ENCODE results near the gene PPM1F.

PPM1F gene

DNA sequence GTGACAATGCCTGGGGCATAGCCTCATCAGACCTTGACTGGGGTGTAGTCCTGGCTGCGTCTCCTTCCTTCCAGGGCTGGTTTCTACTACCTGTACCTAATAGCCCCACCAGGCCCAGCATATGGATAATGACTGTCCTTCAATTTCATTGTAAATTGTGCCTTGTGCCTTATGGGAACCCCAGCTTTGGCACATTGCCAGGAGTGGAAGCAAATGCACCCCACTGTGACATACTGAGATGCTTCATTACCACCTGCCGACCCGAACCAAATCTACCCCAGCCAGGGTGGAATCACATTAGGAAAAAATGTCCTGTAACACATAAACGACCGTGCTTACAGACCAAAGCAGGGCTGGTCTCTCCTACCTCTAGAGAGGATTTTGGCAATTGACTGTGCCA lies 22.6 kb upstream of the PPM1F start:
- DNase-seq: no peak

DNA sequence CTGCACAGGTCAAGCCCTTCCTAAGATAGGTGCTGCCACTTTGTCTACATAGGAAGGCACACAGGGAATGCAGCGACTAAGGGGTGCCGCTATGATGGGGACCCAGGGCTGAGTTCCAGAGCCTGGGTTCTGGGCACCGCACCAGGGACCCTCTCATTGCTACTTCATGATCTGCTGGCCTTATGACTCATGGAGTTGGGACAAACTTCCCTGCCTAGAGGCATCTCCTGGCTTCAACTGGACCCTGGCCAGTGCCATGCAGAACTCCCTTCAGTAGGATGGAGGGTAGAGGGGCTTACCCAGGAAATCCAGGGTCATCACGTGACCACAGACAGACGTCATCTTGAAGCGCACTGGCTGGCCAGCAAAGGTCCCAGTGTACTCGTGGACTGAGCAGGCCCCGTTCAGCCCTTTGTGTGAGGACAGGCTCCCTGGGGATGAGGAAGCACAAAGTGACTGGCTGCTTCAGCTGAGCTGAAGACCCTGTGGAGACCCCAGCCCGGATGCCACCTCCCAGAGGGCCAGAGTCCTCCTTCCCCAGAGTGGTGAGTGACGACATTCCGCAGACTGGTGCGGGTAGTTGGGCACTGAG lies 21.5 kb upstream of the PPM1F start:
- no peak for DNase-seq

DNA sequence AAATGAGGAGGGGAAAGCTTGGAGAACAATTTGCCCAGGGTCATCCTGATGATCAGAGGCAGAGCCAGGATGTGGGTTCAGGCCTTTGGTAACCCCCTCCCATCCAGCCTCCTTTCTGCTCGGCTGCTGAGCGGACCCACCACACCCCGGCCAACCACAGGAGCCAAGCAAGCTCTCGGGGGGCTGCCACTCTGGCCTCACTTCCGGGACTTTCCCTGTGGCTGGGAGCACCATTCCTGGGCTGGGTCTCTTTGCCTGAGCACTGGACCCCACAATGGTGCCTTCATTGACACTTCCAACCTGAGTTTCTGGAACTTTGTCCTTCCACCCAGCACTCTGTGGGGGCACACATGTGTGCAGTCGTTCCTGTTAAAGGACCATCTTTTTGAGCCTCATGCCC lies 20.2 kb upstream of the PPM1F start:
- DNase-seq: no peak

DNA sequence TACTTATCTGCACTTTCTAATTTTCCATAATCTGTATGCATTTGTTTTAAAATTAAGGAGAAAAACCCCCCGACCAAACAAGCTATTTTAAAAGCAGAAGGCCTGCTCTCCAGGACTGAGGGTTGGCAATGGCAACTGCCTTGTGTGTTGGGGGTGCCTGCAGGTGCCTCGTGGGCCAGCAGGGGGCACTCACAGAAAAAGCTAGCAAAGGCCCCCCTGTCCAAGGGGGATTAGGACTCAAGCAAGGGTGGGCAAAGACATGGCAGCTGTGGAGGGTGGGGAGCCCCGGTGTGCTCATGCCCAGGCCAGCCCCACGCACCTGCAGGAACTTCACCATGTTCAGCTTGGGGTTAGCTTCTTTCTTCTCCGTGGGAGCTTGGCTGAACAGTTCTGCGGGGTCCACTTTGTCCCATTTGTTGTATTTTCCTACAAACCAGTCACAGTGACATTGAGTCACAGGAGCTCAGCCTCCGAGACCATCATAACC lies 19.7 kb upstream of the PPM1F start:
- peak; percentile 41 for DNase-seq

DNA sequence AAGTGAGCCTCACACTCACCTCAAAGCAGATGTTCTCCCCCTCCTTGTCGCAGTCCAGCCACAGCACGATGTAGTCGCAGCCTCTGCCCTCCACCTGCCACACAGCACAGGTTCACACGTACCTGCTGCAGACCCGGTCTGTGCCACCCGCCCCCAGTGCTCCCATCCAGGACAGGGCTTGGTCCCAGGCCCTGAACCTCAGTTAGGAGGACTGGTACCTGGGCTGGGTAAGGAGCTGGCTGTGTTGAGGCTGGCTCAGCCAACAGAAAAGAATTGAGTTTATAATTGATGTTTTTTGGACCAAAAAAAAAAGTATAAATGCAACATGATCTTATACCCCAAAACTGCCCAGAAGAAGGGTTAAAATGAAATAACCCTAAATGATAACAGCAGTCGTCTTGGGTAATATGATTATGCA lies 19.2 kb upstream of the PPM1F start:
- no peak for DNase-seq

DNA sequence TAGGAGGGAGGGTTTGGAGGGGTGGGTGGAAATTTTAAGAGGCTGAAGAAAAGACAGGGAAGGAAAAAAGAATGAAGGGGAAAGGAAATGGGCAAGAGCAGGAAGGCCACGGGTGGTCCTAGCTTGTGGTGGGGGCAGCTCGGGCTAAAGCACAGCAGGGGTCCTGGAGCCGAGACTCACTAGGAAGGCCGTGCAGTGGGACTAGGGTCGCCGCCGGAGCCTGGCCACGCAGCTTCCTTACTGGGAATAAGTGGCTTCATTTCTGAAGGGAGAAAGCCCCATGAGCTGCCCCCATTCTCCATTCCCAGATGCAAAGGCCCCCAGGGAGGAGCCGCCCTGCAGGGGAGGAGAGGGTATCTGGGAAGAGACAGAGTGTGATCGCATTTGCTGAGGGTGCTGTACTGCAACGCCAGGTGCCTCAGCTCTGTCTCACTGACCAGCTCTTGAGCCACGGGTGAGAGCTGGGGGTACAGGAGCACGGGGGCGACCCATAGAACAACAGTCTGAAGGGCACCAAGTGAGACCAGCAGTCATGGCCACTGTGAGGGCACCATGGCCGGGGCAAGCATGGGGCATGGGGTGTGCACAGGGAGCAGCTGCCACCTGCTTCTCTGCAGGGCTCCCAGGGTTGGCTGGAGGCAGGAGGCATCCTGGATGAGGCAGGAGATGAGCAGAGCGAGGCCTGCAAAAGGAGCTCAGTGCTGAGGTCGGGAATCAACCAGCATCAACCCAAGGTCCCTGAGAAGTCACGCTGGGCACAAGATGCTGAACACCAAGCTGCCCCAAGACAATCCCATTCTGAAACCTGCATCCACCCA lies 18.4 kb upstream of the PPM1F start:
- DNase-seq: no peak

DNA sequence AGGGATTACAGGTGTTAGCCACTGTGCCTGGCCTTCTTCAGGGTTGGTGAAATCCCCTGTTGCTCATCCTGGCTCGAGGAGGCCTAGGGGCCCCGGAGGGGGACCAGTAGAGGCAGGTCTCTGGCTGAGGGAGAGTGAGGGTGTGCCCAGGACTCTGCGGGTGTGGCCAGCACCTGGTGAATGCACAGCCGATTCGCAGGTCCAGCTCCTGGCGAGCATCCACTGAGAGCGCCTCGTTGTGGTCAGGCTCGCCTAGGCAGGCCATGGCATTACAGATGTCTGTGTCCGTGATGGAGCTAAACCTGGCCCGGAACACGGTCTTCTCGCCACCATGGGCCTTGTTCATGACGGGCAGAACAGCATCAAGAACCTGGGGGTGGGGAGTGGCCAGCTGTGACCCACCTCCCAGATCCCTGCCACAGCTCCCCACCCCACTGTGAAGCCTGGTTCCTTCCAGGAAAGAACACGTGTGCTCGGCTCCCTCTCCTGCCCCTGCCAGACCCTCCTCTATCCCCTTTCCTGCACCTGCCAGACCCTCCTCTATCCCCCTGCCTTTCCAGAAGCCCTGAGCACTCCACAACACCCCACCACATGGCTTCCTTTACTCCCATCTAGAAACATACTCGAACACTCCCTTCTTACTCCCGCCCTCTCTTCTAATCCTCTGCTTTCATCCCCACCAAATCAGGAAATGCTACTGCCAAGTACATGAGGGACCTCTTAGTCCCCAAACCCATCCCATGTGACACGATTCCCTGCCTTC lies 17.6 kb upstream of the PPM1F start:
- no peak for DNase-seq

DNA sequence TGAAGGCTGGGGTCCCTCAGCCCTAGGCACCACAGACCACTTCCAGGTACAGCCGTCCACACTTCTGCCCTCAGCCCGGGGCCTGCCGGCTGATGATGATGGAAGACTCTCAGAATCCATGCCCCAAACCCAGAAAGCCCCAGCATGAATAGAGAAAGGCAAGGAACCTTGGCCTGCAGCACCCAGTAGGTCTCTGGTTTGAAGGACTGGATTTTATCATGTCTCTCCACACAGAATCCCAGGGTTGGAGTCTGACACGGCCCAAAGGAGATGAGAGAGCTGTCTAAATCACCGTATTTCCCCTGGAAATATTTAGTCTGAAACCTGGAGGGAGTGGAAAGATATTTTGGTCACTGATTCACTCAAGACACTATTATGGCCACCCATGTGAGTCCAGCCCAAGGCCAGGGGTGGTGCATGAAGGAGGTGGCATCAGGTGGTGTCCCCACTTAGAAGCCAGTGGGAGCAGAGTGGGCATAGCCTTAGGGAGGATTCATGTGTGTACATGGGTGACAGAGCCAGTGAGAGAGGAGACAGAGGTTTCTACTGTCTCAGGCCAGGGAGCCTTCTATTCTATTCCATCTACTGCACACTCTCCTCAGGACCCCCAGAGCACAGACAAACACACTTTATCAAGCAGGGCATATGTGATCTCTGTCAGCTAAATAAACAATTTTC lies 15.9 kb upstream of the PPM1F start:
- DNase-seq: no peak

DNA sequence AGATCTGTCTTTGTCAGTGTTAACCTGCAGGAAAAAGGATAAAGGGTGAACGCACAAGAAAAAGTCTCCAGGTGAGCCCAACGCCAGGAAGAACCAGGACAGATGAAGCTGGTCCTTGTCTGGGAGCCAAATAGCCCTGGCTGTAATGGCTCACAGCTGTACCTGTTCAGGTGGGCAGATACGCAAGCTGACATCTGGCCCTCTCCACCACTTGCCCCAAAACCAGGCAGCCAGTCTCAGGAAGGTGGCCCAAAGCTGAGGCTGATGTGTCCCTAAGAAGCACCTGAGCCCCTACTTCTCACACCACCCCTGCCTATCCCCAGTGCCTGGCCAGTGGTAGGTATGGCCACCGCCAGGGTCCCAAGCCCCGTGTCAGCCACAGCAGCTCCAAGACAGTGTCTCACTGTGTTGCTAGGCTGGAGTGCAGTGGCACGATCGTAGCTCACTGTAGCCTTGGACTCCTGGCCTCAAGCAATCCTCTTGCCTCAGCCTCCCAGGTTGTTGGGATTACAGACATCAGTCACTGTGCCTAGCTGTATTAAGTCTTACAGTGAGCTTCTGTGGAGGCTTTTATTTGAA lies 15.1 kb upstream of the PPM1F start:
- no peak for DNase-seq

DNA sequence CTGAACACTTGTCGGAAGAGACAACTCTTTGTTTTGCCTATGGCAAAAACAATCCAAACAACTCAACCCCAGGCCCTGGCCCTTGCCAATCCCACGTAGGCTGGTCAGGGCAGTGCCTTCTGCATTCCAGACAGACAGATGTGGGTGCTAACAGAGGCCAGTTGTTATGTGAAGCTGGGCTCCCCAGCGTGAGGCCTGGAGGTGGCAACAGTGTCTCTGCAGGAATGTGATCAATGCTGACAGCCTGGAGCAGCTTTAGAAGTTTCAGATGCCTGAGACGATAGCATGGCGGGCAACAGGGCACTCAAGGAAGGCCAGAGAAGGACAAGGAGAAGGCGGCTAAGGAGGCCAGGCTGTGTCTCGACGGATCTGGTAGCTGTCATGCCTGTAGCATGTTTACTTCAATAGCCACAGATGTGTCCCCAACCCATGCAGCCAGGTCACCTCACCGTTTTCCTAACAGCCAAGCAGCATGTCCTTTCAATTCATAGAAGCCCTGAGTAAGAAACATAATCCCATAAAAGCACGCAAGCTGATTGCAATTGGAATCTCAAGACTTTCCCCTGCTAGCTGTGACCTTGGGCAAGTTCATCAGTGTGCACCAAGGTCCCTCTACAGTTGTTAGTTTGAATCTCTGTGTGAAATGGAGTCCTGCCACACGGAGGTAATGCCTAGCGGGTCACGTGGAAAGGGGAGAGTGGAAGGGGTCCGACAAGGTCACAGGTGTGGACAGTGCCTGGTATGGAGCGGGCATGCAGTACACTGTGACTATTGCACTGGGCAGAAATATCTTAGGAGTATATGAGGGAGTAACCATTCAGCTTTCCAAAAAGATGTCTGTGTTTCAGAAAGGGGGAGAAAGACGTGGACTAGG lies 14.2 kb upstream of the PPM1F start:
- DNase-seq: no peak

DNA sequence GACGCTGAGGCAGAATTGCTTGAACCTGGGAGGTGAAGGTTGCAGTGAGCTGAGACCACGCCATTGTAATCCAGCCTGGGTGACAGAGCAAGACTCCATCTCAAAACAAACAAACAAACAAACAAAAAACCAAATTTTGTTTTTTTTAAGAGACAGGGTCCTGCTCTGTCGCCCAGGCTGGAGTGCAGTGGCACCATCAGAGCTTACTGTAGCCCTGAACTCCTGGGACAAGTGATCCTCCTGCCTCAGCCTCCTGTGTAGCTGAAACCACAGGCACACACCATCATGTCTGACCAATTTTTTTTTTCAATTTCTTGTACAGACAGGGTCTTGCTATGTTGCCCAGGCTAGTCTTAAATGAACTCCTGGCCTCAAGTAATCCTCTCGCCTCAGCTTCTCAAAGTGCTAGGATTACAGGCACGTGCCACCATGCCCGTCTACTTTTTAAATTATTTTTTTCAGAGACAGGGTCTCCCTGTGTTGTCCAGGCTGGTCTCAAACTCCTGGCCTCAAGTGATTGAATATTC lies 13.2 kb upstream of the PPM1F start:
- no peak for DNase-seq

DNA sequence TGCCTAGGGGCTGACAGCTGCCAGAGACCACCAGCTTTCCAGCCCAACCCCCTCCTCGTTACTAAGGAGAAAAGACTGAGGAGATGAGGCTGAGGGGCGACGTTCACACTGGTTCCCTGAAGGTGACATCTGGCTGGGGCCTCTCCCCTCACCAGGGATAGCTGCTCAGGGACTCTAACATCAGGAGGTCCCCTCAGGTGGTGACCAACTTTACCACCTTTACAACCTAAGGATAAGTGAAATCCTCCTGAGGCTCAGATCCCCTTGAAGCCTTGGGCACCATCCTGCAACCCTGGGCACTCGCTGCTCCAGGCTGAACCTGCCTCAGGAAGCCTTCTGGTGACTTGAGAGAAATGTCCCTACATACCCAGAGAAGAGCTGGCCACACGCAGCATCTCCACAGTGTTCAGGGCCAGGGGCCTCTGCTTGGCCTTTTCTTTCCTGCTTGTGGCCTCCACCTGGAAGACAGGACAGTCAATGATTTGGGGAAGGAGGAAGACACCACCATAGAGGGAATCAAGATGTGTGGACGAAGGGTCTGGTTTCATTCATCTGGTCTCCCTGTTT lies 12.4 kb upstream of the PPM1F start:
- no peak for DNase-seq

DNA sequence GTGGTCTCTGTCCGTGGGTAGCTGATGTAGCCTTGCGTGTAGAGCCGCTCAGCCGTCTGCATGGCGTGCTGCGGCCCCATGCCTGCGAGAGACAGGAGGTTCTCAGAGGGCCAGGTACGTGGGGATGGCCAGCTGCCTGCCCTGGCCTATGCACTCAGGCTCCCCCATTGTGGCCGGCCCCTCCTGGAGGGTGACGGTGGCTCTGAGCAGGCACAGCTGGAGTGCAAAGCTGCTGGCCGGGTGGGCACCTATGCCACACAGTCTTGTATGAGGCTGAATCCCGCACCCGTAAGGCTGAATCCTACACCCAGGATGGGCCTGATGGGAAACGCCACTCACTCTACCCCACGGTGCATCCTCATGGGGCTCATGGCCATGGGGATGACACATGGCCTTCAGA lies 11.6 kb upstream of the PPM1F start:
- DNase-seq: no peak

DNA sequence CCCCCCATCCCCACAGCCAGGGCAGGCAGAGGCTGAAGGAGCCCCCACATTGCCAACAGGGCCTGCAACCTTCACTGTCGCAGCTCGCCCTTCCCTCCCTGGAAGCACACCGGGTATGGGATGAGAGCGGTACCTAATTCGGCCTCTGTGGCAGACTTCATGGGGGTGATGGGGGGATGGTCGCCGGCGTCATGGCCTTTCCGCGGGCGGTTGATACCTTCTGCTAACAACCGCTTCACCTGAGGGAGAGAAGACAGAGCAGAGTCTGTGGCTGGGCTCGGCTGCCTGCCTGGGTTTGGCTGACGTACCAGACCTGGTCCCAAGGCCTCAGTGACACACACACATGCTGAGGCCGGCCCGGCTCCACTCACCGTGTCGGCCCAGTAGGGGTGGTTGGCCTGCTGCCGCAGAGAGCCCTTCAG lies 11.2 kb upstream of the PPM1F start:
- DNase-seq: no peak

DNA sequence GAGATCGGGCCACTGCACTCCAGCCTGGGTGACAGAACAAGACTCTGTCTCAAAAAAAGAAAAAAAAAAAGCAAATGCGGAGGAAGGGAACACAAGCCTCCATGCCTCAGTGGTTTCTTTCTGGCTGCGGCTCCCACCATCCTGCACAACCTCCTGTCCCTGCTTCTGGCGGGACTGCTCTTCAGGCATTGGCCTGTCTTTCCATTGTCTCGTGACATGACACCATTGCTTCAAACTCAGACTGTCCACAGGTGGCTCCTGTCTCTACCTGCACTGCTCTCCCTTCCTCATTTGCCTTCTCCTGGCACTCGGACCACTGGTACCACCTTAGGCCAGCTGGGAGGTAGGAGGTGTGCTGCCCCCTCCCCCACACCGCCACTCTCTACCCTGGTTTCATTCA lies 10.6 kb upstream of the PPM1F start:
- DNase-seq: no peak

DNA sequence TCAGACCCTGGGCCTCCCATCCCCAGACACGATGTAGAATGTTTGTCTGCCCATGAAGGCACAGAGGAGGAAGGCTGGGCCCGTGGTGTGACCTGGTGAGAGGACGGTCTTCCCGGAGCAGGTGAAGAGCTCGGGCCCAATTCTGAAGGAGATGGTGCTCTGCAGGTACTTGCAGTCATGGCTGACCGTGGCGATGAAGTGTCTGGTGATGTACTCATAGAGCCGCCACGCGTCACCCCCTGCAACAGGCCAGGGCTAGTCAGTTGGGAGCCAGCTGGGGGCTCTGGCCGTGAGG lies 10.0 kb upstream of the PPM1F start:
- DNase-seq: no peak

DNA sequence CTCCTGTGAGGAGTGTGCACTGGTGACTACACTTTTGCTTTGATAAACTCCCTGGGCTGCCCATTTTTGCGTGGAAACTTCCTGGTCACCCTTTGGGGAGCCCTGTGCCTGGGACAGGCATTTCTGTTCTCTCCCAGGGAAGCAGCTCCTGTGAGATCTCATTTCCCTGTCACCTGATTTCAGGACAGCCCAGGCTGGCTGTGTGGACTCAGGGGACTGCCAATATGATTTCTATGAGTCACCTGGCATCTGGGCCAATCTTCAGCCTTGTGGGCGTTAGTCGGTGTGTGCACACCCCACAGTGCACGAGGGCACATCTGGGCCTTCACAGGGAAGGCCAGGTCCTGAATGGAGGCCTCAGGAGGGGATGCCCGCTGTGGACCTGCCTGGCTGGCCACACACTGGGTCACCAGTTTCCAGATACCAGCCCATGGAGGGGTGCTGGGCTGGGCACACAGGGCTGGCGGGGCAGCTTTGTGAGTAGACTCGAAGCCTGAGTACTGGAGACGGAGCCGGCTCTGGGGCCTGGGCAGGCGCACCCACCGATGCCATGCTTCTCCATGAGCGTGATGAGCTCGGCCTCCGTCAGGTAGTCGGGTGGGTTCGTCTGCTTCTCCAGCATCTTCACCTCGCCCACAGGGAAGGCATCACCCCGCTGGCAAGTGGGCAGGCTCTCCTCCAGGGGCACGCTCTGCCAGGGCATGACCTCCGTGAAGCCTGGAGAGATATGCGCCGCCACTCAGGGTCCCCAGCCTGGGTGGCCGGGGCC lies 9.4 kb upstream of the PPM1F start:
- no peak for DNase-seq

DNA sequence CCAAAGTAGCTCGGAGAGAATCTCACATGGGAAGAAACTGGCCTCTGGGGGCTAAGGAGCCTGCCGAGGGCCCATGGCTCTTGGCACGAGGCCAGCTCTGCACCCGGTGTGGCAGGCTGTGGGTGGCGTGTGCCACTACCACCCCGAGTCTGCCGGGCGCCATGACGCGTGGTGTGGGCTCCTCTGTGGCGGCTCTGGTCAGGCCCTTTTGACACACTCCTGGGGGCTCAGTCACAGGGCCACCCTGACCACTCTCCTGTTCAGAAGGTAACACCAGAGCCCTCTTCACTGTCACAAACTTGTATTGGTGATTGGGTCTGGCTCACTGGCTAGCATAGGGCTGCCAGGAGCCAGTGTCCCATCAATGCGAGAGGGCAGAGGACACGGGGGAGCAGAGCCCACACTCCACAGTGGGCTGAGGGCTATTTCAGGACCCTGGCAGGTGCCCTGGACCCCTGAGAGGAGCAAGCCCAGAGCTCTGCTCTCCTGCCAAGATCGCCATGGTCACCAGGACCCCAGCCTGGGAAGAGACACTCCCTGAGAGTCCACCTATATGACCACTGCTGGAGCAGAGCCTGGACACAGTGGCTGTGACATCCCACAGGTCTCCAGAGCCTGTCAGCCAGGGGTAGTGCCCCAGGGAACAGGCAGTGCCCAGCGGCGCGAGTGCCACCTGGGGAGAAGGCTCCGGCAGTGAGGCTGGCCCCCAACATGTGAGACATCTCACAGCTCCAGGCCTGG lies 8.6 kb upstream of the PPM1F start:
- DNase-seq: no peak

DNA sequence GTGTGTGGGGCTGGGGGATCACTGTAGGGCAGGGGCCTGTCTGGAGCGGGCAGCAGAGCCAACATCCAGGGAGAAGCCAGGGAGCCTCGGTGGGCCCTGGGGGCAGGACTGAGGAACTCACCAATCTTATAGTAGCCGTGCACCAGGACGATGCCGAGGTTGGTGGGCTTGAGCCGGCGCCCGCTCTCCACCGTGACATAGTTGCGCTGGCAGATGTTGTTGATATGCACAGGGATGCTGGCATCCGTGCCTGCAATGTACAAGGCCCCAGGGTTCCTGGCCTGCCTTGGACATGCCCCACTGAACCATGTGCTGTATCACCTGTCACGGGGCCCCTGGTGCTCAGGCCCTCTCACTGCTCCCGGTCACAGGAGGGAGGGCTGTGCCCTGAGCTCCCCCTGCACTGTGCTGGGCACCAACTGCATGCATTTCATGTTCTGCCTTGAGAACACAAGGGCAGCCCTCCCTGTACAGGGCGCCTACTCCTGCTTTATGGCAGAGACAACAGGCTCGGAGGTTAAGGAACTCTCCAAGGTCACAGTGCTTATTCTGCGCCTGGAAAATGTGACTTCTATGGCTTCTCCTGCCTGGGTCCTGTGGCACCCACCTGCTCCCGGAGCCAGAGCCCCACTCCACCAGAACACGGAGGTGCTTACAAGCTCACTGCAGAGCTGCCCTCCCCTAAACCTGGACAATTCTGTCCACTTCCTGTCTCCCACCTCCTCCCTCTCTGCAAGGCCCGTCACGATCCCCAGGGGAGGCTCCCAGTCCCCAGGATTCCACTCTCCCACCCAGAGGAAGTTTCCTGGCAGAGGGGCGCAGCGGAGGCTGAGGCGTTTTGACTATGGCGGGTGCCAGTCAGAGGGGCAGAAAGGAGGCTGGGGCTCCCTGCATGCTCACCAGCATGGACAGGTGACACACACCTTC lies 7.8 kb upstream of the PPM1F start:
- DNase-seq: no peak
